IPS-NIHi11 (cell line): ENCODE data around the gene ITGB4.

Experiments
- DNase-seq: peaks from one replicate; pipeline ENCODE4 v3.0.0; 2012; ENCODE audit warnings: mixed read lengths, low spot score

Gene ITGB4

DNA sequence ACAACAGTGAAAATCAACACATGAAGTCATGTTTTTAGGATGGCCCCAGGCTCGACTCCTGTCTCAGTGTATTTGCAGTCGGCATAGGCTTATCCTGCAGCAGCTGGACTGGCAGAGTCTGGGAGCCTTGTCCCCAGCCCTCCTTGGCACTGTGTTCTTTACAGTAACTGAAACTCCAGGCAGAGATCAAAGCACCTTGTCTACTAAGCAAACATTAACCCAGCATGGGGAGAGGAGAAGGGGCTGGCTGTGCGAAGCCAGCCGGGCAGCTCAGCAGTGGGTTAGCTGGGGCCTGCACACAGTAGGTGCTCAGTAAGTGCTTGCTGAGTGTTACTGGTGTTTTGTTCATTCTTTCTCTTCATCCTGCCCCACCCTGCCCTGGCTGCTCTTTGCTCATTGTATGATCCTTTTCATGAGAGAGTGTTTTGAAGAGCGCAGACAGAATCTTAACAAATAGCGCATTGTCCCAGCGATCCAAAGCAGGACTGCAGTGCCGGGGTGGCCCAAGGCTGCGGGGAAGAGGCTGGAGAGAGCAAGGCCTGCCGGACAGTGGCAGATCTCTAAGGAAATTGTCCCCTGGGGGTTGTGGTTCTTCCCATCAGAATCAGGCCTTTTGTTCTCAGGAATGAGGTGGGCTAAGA lies 23.5 kb upstream of the ITGB4 start:
- DNase-seq = no peak

DNA sequence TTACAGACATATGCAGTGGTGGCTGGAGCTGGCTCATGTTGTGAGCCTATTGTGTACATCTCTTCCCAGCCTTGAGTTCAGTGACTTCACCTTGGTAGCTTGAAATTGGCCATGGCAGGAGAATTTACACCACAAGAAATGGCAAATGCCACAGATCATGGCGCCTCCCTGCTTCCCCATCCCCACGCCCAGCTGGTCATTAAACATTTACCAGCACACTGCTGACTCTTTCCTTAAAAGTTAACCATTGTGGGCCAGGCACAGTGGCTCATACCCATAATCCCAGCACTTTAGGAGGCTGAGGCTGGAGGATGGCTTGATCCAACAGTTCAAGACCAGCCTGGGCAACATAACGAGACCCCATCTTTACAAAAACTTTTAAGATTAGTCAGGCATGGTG lies 22.6 kb upstream of the ITGB4 start:
- DNase-seq = no peak

DNA sequence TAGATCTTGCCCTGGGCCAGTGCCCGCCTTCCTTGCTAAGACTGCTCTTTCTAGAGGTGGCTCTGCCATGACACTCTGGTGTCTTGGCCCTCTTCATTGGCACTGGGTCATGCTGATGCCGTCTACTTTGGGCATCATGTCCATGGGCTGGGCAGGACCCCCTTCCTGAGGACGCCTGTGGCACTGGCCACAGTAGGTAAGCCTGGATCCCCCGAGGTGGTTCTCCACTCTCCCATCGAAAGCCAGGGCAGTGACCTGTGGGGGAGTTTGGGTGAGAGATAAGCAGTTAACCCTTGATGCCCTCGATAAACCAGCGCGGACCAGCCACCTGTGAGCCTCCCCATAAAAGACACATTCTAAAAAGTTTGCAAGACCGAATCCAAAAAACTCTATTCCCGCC lies 20.0 kb upstream of the ITGB4 start:
- DNase-seq = no peak

DNA sequence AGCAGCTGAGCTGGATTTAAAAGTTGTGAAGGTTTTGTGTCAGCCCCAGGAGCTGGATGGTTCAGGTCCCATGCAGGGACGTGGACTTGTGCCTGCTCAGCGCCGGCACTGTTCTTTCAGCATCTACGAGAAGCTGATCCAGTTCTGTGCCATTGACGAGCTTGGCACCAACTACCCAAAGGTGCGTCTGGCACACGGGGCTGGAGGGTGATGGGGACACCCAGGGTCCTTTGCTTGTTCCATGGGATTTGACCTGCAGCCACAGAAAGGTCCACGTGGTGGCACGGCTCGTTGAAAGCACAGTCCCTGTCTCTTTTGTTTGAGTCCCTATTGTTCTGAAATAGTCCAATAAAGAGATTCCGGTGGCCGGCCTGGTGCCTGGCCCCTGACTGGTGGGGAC lies 18.1 kb upstream of the ITGB4 start:
- DNase-seq = no peak

DNA sequence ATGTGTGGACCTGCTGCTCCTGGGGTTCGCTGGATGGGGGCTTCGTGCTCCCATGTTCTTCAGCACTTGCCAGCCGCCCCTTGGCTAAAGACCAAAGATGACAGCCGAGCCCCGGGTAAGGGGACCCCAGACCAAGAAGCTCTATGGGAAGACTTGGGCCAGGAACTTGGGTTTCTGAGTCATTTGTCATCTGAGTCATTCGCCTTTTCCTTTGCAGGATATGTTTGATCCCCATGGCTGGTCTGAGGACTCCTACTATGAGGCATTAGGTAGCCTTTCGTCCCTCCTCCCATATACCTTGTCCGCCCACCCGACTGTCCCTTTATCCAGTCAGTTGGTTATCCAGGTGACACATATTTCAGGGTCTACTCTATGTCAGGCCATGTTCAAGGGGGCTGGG lies 17.7 kb upstream of the ITGB4 start:
- DNase-seq = no peak

DNA sequence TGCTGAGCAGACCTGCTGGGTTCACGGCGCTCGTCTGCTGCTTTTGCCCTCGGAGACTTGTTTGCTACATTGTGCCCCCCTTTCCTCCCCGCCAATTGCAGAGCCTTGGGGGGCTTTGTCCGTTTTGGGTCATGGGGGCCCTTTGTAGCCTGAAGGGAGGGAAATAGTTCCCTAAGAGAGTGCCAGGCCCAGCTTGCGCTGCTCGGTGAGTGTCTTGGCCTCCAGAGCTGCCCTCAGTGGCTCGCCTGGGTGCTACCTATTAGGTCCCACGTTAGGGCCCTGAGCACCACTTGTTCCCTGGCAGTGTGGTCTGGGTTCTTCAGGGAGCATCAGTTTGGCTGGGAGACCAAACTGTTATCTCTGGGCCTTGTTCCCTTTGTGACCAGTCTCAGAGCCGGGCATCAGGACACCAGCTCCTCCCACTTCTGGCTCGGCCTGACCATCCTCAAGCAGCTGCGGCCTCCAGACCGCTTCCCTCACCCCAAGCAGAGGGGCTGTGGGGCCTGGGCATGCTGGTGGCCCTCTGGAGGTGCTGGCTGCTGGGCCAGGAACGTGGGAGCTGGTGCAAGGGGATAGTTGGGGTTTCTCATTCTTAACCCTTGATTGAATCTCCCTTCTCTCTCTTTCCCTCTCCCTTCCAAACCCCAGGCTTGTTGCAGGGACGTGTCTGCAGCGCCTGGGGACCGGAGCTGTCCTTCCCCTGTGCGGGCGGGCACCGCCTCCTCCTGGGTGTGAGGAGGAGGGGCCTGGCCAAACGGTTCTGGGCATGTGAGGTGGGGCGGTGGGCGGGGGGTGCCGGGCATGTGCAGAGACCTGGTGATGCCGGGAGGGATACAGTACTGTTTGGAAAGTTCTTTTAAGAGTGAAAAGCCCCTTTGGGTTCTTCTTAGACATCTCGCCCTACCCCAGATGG lies 16.0 kb upstream of the ITGB4 start:
- DNase-seq = no peak

DNA sequence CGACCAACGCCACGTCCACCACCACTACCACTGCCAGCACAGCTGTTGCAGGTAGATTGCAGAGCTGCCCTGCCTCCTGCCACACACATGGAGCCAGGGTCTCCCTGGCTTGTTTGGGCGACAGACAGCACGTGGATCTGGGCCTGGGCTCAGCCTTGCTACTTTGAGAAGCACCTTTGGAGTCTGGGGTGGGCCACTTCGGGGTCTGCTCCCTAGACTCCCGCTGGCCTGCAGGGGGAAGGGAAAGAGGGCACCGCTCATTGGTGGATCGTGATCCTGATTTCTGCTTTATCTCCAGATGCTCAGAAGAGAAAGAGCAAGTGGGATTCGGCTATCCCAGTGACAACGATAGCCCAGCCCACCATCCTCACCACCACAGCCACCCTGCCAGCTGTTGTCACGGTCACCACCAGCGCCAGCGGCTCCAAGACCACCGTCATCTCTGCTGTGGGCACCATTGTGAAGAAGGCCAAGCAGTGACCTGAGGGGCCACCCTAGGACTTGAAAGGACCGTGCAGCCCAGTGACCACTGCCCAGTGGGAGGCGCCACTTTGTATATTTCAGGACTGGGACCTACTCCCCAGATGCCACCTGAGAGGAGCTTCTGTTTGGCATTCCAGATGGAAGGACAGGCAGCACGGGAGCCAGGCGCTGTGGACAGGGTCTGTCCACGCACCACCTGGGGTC lies 15.1 kb upstream of the ITGB4 start:
- DNase-seq = no peak

DNA sequence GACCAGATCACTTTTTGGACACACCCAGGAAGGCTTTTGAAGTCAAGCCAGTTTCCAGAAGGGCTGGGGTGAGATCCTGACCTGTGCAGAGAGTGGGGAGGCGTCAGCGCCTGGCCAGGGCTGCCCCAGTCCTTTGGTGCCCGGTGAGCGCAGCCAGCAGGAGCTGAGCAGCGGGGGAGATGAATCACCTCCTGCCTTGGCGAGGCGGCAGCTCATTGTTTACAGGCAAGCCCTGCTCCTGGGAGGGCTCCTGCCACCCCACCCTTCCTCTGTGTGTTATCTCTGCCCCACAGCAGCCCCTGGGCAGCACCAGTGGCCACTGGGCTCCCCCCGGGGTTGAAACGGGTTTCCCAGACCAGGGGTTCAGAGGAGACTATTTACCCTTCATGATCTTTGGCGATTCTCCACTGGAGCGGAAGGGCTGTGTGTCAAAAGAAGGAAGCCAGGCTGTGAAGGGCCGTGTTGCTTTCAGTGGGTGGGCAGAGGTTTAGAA lies 14.1 kb upstream of the ITGB4 start:
- peak; percentile 64 for DNase-seq

DNA sequence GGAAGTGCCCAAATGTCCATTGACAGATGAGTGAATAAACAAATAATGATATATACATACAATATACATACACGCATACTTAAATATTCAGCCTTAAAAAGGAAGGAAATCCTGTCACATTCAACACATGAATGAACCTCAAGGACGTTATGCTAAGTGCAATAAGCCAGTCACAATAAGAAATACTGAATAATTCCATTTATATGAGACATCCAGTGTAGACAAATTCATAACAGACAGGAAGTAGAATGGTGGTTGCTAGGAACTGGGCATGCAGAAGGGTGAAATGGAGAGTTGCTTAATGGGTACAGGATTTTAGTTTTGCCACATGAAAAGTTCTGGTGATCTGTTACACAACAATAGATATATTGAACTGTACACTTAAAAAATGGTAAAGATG lies 8.8 kb upstream of the ITGB4 start:
- DNase-seq = no peak

DNA sequence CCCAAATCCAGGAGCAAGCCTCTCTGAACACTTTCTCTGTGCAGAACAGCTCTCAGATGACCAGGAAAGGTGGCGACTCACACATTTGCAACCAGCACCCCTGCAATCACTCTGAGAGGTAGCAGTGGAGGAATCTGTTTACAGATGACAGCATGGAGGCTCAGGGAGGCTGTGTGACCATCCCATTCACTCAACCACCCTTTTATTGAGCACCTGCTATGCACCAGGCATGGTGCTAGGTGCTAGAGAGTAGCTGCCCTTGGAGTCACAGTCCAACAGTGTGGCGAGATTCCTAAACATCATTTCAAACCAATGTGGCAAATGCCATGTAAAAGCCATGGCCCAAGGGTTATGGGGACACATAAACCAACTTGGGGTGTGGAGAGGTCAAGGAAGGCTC lies 1.5 kb upstream of the ITGB4 start:
- no peak for DNase-seq

DNA sequence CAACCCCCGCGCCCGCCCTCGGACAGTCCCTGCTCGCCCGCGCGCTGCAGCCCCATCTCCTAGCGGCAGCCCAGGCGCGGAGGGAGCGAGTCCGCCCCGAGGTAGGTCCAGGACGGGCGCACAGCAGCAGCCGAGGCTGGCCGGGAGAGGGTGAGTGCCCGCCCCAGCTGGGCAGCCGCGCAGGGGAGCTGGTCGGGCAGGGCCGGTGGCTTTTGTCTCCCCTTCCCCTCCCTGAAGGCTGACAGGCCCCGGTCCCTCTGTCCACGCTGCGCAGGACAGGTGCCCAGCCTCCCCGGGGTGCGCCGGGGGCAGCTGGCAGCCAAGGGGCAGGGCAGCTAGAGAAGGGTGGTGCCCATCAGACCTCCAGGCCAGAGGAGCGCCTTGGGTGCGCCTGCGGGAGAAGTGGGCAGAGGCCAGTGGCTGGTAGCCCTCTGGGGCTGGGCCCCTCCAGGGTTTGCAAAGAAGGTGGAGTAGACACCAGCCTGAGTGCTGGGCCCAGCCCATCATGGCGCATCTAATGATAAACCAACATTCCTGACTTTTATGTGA lies 278 bp downstream of the ITGB4 start:
- no peak for DNase-seq

DNA sequence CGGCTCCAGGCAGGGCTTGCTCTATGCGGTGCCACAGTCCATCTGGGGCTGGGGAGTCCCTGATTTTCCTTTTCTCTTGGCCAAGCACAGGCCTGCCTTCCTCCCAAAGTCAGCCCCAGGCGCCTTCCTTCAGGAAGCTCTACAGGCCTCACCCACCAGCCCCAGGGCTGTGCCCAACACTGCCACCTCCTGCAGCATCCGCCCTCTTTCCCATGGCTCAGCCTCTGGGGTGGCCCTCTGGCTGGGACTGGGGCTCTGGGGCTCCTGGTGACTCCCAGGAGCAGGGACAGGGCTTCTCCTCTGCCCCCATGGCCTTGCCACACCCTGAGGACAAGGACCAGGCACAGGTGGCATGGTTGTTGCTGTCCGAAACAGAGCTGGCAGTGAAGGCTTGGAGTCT lies 817 bp downstream of the ITGB4 start:
- no peak for DNase-seq

DNA sequence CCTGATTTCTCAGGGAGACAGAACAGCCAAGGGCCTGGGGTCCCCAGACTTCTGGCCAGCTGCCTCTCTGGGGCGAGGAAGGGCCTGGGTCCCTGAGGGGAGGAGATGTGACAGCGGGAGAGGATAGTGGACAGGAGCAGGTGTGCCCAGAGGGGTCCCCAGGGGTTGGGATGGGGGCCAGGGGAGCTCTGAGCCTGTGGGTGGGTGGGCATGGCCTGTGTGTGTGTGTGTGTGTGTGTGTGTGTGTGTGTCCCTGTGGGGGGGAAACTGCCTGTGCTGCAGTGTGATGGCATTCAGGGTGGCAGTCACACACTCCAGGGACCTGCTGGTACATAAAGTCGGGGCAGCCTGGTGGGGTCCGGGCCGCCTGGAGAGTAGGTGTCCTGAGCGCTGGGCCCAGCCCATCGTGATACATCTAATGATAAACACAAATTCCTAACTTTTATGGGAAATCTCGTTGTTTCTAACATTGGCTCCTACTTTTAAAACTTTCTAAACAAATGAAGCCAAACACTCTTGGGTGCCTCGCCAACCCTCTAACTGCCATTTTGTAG lies 1.4 kb downstream of the ITGB4 start:
- DNase-seq = no peak

DNA sequence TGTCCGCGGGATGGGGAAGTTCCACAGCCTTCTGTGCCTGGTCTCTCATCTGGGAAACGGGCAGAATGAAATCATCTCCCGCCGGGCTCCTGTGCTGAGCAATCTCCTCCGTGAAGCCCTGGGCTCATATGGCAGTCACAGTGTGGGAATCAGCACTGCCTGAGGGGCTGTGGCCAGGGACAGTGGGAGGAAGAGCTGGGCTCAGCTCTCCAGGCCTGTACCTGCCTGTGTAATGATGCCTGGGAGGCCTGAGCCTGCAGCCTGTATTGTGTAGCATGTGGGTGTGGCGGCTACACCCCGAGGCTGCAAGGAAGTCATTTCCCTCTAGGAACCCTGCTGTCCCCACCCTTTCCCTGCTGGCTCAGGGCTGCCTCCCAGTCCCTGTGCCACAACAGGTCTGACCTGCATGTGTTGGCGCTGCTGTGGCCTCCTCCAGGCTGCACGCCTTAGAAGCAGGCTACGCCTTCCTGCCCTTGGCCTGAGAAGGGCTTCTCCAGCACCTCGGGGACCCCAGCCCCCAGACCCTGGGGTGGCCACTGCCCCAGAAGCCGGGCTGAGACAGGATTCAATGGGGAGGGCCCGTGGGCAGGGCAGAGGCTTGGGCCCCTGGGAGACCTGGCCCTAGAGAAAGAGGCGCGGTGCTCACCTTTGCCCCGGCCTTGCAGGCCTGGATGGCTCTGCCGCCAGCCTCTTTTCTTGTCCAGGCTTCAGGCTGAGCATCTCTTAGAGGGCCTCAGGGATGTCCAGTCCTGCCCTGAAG lies 2.1 kb downstream of the ITGB4 start:
- DNase-seq = no peak

DNA sequence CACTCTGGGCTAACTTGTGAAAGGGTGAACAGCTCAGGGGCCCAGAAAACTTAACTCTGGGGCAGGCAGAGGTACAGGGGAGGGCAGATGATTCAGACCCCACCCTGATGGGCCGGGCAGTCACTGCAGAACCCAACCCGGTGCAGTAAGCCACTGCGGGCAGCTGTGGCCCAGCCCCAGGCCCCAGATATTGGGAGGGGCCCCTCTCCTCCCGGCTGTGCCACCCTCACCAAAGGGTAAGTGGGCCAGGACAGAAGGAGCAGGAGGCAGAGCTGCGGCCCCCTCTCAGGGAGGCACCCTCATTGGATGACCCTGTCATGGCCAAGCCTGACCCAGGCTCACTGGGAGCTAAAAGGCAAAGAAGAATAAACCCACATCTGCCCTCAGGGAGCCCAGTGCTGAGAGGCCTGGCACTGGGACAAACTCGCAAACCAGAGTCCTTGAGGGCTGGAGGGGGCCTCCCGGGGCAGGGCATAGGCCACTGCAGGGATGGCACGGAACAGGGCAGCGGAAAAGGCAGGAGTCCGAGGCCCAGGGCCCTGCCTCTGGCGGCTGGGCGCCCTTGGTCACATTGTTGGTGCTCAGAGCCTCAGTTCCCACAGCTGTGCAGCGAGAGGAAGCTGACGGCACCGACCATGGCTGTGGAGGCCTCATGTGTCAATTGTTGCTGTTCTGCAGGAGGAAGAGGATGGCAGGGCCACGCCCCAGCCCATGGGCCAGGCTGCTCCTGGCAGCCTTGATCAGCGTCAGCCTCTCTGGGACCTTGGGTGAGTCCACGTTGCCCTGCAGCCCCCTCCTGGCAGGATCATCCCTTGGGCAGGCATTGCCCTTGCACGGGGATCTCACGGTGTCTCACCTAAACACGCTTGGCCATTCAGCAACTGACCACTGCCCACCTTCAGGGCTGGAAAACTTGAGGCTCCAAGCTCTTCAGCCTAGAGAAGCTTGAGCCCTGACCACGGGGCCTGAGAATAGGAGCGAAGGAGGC lies 3.1 kb downstream of the ITGB4 start:
- no peak for DNase-seq

DNA sequence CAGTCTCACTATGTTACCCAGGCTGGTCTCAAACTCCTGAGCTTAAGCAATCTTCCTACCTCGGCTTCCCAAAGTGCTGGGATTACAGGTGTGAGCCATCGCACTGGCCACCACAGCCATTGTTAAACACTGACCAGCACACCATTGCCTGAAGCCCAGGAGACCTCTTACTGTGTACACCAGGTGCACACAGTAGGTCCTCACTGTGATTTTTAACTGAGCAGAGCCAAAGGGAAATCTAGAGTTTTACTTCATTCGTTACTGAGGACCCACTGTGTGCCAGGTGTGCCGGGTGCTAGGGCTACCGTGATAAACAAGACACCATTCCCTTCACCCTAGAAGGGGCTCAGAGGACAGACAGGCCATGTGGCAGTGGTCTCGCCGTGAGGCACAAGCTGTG lies 4.2 kb downstream of the ITGB4 start:
- DNase-seq = no peak

DNA sequence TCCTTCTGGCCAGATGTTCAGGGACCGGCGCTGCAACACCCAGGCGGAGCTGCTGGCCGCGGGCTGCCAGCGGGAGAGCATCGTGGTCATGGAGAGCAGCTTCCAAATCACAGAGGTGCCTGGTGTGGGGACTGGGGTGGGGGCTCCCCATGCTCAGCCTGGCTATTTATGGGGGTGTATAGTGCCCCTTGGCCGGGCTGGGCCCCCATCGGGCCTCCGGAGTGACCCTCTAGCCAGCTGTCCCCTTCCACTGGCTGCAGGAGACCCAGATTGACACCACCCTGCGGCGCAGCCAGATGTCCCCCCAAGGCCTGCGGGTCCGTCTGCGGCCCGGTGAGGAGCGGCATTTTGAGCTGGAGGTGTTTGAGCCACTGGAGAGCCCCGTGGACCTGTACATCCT lies 6.1 kb downstream of the ITGB4 start:
- DNase-seq = no peak

DNA sequence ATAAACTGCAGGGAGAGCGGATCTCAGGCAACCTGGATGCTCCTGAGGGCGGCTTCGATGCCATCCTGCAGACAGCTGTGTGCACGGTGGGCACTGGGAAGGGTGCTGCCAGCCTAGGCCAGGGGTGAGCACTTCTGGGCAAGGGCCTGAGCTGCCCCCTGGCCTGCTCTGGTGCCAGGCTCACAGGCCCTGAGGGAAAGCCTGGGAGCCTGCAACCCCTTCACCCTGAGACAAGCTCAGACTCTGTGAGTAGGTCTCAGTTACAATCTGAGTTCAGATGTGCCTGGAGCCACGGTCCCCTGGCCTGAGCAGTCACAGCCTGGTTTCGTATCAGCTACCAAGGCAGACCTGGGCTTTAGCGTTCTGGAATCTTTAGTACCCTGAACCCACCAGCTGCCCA lies 8.1 kb downstream of the ITGB4 start:
- no peak for DNase-seq

DNA sequence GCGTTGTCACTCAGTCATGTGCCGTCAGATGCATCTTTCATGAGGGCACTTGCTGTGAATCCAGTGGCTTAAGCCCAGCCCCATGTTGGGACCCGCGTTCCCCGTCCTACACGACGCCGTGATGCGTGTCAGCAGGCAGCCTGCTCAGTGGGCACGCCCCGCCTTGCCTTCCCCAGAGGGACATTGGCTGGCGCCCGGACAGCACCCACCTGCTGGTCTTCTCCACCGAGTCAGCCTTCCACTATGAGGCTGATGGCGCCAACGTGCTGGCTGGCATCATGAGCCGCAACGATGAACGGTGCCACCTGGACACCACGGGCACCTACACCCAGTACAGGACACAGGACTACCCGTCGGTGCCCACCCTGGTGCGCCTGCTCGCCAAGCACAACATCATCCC lies 8.8 kb downstream of the ITGB4 start:
- no peak for DNase-seq

DNA sequence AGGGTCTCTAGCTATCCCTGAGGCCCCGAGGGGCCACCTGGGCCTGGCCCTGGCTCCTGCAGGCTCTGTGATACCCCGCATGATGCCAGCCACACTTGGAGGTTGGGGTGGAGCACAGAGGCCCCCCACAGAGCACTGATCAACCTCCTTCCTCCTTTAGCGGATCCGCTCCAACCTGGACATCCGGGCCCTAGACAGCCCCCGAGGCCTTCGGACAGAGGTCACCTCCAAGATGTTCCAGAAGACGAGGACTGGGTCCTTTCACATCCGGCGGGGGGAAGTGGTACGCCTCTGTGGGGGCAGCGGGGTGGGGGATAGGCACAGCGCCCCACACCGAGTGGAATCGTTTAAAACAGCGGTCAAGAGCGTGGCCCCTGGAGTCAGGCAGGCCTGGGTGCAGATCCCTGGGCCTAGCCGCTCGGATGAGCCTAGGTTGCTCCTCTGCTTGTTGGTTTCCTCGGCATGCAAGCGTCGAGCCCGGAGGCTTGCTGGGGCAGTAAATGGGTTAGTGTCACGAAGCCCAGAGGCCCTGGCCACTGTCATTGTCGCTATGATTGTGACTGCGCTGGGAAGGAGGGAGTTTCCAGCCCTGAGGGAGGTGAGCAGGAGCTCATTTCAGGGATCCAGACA lies 9.9 kb downstream of the ITGB4 start:
- no peak for DNase-seq
